GM19467 (cell line): ENCODE measurements around the gene TCP11L2.

ENCODE experiments used
- ATAC-seq: cut with Tn5 transposase; IDR thresholded peaks from one replicate; pipeline ENCODE4 v1.9.1; 2021; ENCODE audit warnings: mild to moderate bottlenecking, moderate library complexity; ENCODE audit not compliant: unreplicated experiment

Gene TCP11L2

DNA sequence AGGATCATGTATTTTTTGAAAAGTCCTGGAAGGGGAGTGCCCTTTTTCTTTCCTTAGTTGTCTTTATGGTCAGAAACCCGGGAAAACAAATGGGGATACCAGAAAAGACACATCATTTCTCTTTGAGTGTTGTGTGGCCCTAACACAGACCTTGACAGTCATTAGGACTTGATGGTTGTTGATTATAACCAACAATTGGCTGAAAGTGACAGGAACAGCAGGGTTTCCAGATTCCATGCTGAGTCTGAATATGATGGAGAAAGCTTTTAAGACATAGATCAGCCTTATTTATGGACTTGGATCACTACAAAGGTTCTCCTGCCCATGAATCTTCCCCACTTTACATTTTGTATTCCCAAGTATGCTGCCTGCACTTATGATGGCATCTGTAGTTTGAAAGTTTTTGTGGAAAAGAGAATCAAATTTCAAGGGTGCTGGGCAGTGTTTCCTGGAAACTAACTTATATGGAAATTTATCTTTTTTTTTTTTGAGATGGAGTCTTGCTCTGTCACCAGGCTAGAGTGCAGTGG is 85.4 kb downstream of the TCP11L2 start:
- ATAC-seq: no peak

DNA sequence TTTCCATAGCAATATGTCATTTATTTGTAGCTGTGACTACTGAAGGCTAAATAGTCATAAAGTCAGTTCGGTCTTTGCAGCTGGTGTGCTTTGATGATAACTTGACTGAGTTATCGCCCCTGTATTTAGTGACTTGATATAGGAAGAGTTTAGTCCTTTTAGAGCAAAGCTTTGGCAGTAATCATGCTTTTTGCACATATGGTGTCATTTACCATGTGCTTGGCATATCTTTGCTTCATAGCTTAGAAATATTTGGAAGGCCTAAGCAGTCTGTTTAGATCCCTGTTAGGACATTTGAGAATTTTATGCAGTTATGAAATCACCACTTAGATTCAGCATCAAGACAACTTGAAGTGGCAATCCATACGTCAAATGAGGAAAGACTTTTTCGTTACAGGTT is 86.6 kb downstream of the TCP11L2 start:
- no peak for ATAC-seq

DNA sequence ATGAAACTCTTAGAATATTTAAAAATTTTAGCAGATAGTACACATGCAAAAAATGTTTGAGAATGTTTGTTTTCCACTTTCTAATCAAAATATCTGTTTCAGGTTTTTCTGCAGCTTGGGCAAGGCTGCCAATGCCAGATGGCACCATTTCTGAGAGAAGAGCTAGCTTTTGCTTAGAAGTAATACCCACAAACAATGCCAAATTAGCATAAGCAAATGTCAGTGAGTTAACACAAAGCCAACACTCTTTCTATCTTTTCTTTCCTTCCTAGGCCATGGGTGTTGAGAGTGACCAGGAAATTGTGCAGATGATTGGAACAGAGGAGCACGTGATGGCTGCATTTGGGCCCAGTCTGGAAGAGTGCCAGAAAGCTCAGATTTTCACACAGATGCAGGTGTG is 90.2 kb downstream of the TCP11L2 start:
- no peak for ATAC-seq
